NCI-H1930 (cell line): ENCODE data around the gene STK32B.

Source experiments
- DNase-seq, 2 experiments: peaks; one replicate each; lab custom pipeline; 2025; lab: John Stamatoyannopoulos, UW

The STK32B gene

DNA sequence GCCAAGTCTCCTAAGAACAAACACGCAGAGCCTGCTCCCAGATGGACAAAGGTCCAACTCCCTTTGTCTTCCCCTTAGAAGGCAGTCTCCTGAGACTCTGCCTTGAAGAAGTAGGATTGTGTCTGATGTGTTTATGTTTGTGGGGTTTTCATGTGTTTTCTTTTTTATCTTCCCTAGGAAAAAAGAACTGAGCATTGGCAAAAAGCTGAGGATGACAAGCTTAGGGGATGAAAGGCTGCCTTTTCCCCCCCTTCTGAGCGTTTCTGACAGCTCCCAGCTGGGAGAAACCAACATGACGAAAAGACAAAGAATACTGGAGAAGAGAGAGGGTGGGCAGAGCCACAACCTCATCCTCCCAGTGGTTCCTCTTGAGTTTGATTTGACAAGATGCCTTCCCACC, 475.9 kb downstream of the STK32B start:
- DNase-seq = no peak

DNA sequence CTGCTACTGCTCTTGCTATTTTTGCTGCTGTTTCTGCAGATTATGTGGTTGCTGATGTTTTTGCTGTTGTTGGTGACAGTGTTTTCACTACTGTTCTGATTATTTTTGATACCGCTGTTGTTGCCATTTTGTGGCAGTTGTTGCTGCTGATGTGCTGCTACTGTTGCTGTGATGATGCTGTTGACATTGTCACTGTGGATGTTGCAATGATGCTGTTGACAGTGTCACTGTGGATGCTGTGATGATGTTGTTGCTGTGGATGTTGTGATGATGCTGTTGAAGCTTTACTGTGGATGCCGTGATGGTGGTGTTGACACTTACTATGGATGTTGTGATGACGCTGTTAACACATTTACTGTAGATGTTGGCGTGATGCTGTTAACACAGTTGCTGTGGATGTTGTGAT, 476.8 kb downstream of the STK32B start:
- DNase-seq = no peak

DNA sequence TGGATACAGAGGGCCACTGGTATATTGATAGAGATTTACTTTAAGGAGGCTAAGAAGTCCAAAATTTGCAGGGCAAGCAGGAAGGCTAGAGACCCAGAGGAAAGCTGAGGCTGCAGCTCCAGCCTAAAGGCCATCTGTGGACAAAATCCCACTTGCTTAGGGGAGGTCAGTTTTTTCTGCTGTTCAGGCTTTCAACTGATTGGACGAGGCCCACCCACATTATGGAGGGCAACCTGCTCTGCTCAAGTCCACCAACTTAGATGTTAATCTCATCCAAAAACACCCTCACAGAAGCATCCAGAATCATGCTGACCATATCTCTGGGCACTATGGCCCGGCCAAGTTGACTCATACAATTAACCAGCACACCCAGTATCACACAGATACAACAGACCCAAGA, 480.8 kb downstream of the STK32B start:
- no peak for DNase-seq

DNA sequence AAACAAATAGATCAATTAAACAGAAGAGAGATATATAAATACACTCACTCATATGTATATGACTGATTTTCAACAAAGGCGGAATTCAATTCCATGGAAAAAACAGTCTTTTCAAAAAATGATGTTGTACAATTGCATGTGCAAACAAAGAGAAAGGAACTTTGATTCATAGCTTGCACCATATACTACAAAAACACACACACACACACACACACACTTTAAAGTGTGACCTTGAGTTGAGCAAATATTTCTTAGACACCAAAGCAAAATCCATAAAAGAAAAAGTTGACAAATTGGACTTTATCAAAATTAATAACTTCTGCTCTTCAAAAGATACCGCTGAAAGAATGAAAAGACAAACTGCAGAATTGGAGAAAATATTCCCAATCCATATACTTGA, 488.3 kb downstream of the STK32B start:
- no peak for DNase-seq

DNA sequence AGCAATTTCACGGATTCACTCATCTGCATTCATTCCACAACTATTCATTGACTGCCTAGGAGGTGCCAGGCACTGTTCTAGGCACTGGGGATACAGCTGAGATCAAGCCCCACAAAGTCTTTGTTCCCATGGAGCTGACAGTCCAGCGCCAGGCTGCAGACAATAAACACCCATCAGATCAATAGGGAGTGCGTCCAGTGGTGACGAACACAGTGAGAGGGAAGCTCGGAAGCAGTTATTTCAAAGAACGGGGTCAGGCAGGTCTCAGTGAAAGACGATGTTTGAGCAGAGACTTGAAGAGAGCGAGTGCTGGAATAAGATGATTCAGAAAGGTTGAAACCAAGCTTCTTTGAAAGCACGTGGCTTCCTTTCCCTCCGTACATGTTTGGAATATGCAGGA, 489.9 kb downstream of the STK32B start:
- DNase-seq = no peak

DNA sequence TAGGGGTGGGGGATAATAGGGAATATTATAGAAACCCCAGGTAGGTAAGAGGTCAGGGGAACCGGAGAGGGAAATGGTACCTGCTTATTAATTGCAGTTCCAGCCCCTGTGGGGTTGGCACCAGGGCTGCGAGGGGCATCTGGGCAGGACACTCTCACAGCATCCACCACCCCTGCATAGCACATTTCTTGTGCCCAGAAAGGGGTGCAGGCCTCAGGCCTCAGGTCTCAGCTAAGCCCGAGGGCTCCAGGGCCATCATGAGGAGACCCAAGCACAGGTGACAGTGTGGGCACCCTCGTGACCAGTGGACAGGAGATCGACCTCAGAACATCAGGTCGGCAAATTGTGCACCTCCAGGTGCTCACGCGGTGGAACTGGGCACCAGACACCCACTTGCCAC, 492.4 kb downstream of the STK32B start:
- no peak for DNase-seq

DNA sequence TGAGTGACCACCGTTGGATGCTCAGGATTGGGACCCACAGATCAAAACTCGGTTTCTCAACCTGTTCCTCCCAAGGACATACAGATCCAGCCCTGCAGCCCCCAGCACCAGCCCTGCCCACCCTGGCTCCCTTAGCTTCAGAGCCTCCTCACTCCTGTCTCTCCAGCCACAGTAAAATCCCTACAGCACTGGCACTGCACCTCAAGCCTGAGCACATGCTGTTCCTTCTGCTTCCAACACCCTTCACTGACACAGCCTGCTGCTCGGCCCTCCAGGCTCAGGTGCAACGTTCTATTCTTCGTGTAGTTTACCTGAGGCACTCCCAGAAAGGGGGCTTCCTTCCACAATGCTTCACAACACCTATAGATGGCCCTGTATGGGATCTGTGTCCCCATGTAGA, 493.5 kb downstream of the STK32B start:
- DNase-seq = no peak

DNA sequence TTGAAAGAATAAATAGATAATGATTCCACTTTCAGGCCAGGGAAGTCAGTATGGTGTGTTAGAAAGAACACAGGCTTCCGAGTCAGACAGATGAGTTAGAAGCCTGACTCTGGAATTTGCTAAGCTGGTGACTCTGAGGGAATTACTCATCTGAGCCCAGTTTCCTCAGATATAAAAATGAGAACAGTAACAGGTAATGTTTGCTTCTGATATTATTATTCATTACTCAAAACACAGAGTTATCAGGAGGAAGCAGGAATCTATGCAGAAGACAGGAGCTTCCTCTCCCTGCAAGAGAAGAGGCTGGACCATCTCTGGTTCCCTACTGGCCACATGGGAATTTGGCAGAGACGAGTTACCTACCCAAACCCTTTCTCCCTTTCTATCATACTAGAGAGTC, 494.0 kb downstream of the STK32B start:
- no peak for DNase-seq

DNA sequence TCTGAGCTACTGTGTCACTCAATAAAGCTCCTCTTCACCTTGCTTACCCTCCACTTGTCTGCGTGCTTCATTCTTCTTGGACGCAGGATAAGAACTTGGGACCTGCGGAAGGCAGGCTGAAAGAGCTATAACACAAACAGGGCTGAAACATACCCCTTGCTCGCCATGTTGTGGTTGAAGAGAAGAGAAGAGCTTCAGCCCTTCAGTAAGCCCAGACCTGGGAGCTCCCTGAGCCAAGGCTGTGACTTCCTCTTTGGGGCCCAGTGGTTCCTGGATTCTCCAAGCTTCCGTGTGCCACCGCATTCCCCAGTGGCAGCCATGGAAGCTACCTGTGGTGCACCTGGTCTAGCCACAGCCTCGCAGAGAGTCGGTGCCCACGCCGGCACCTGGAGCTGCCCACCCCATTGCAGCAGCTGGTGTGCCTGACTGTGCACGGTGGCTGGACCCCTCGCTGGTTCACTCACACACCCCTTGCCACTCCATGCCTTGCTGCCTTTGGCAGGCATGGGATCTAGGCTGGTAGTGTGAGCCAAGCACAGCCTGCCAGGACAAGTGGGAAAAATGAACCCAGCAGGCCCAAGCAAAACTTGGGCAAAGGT, 496.5 kb downstream of the STK32B start:
- no peak for DNase-seq
